ENCODE results near the gene UBL7. TPM values are rescaled to one million over a fixed set of nuclear protein-coding genes. Genes with fewer than 3 reads are reported as not detected.

Gene UBL7
- total and polyA plus RNA-seq, 8 donors: 32.7 to 68.3 (median 60.1) TPM

DNA sequence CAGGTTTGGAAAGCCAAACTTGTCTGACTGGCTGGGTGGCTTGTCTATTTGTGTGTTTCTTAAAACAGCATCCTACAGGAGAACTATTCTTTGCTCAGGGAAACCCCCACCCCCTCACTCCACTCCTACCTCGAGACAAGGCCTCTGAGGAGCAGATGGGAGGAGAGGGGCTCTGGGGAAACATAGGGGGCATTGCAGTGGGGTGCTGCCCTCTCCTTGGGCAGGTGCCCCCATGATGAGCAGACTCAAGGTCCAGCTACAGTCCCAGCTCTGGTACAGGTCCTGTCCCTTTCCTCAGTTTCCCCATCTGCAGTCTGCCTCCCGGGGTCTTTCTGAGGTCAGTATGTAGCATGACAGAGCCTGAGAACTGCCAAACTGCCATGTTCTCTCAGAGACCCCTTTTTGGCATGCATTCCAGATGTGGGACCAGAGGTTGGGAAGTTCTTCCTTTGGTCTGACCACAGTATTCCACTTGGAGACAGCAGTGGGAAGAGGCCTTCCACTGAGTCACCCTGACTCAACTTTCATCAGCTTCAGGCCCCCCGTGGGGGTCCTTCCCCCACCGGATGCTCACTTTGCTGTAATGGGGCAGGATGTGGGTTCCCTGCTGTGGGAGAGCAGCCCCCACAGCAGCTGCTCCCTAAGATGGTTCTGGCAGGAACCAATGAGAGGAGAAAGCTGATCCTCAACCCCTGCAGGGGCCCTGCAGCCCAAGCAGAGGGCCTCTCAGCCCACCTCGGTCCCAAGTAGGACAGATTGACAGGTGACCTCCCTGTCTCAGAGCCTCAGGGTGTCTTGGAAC lies 61.2 kb downstream of the UBL7 start:
- intact Hi-C loops (cut with DNase I): no loop called here
- Histone ChIP-seq H3K4me3 (no peak overlapping the region), H3K9me3 (no peaks in the 10 kb centered on the region), H3K4me1 (peaks cover 5 to 37% of the 10 kb centered on the region in 2 donors), H3K27me3 (peaks cover 0 to 8% of the 10 kb centered on the region in 2 donors), H3K27ac (no peak overlapping the region), H3K36me3 (no peaks in the 10 kb centered on the region)
- no peak for TF ChIP-seq CTCF (IDR thresholded peaks at IDR 0.05)
- DNase-seq: no peak
- no peak for ATAC-seq

DNA sequence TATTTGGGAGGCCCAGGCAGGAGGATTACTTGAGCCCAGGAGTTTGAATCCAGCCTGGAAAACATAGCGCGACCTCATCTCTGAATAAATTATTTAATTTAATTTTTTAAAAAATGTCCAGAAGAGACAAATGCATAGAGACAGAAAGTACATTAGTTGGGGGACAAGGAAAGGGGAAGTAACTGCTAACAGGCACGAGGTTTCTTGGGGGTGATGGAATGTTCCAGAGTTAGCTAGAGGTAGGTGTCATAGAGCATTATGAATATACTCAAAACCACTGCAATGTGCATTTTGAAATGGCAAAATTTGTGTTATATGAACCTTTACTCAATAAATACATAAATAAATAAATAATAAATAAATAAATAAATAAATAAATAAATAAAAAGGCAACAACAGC lies 61.9 kb downstream of the UBL7 start:
- intact Hi-C loops (cut with DNase I): no loop called here
- TF ChIP-seq CTCF (IDR thresholded peaks at IDR 0.05): no peak
- H3K4me1 ChIP-seq: peaks cover 5 to 35% of the 10 kb centered on the region in 2 donors
- H3K27me3 ChIP-seq: peaks cover 0 to 8% of the 10 kb centered on the region in 2 donors
- DNase-seq: no peak
- no peak for ATAC-seq
- H3K36me3 ChIP-seq: no peaks in the 10 kb centered on the region
- no peak overlapping the region for H3K4me3 ChIP-seq
- no peaks in the 10 kb centered on the region for H3K9me3 ChIP-seq
- no peak overlapping the region for H3K27ac ChIP-seq

- intact Hi-C loops (cut with DNase I): no loop called here
- Histone ChIP-seq H3K4me3 (no peak overlapping the region), H3K4me1 (peaks cover 5 to 26% of the 10 kb centered on the region in 2 donors)
Observed at GRCh38 chr15:74398183-74398582, 62.8 kb downstream of the UBL7 start.

DNA sequence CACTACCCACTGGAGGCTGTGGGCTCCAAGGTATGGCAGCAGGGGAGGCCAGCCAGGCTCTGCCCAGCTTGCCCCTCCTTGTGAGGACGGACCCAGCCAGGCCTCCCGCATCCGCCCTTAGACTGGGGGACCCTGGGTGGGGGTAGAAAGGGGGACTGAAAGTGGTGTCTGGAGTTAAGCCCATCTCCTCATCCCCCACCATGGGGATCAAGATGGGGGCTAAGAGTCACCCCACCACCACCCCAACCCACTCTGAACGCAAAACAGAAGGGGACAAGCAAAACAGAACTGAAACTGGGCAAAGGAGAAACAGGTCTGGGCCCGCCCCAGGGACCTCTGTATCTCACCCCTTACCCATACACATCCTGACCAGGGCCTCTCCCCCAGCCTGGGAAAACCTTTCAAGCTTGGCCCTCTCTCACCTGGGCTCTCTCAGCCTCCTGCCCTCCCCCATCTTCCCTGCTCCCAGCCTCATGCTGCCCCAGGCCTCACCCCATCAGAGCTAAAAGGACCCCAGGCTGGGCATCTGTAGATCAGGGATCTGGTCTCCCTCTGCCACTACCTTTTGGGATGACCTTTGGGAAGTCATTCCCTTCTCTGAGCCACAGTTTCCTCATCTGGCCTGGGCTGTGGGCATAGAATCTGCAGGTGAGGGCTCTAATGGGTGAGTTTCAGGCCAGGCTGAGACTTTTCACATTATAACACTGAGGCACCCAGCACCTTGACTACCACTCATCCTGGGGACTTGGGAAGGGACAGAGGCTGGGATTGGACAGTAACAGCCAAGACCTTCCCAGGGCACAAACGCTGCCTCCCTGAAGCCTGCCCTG lies 63.5 kb downstream of the UBL7 start:
- peaks cover 0 to 8% of the 10 kb centered on the region in 2 donors for H3K27me3 ChIP-seq
- H3K4me1 ChIP-seq: peaks cover 1 to 19% of the 10 kb centered on the region in 2 donors
- intact Hi-C loops (cut with DNase I): no loop called here
- DNase-seq: no peak
- no peak overlapping the region for H3K27ac ChIP-seq
- ATAC-seq: no peak
- no peaks in the 10 kb centered on the region for H3K36me3 ChIP-seq
- TF ChIP-seq CTCF (IDR thresholded peaks at IDR 0.05): no peak
- no peak overlapping the region for H3K4me3 ChIP-seq
- no peaks in the 10 kb centered on the region for H3K9me3 ChIP-seq

More at GRCh38 chr15:74398183-74398582, 62.8 kb downstream of the UBL7 start:
- H3K36me3 ChIP-seq: no peaks in the 10 kb centered on the region
- H3K27me3 ChIP-seq: peaks cover 0 to 8% of the 10 kb centered on the region in 2 donors
- no peaks in the 10 kb centered on the region for H3K9me3 ChIP-seq
- ATAC-seq: no peak
- no peak for DNase-seq
- H3K27ac ChIP-seq: no peak overlapping the region
- TF ChIP-seq CTCF (IDR thresholded peaks at IDR 0.05): no peak
